ENCODE data around the gene ENO2.

GRCh38 chr12:6929466-6930452 is 15.4 kb downstream of the ENO2 start:
- TF ChIP-seq, protein P1, sequence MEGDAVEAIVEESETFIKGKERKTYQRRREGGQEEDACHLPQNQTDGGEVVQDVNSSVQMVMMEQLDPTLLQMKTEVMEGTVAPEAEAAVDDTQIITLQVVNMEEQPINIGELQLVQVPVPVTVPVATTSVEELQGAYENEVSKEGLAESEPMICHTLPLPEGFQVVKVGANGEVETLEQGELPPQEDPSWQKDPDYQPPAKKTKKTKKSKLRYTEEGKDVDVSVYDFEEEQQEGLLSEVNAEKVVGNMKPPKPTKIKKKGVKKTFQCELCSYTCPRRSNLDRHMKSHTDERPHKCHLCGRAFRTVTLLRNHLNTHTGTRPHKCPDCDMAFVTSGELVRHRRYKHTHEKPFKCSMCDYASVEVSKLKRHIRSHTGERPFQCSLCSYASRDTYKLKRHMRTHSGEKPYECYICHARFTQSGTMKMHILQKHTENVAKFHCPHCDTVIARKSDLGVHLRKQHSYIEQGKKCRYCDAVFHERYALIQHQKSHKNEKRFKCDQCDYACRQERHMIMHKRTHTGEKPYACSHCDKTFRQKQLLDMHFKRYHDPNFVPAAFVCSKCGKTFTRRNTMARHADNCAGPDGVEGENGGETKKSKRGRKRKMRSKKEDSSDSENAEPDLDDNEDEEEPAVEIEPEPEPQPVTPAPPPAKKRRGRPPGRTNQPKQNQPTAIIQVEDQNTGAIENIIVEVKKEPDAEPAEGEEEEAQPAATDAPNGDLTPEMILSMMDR (IDR thresholded peaks at IDR 0.05) = no peak
- no peak for TF ChIP-seq POLR2A (IDR thresholded peaks at IDR 0.05)
